GM18951 (cell line): ENCODE measurements around the gene PRPF6.
"Not testable (repeated sequence)": the region's sequence is repeated elsewhere in the genome, so short reads cannot be mapped to it uniquely, and the experiment has no call there.

Experiments
- POLR2A ChIP-seq: IDR thresholded peaks from 4 replicates; pipeline ENCODE4 v1.6.1; 2011; ENCODE audit warnings: mild to moderate bottlenecking; ENCODE audit not compliant: insufficient read length, insufficient read depth; ENCODE audit errors: extremely low read depth
- in situ Hi-C: fragments of 300-500 bp; cut with MboI; formaldehyde crosslinking; loops from one replicate; pipeline ENCODE4 v1.12.0; 2022; ENCODE audit warnings: low sequenced_read_pairs, mixed read lengths, inconsistent platforms; ENCODE audit not compliant: unreplicated experiment

Gene PRPF6

GRCh38 chr20:63951398-63952209 is 29.3 kb upstream of the PRPF6 start:
- TF ChIP-seq POLR2A, result no peak
- in situ Hi-C loops, result no loop called here

- no peak for TF ChIP-seq POLR2A
- in situ Hi-C loops, result no loop called here
These were observed 28.8 kb upstream of the PRPF6 start for GRCh38 chr20:63952210-63952535.

GRCh38 chr20:63952769-63953168 is 28.2 kb upstream of the PRPF6 start:
- TF ChIP-seq POLR2A, result no peak
- in situ Hi-C loops, result no loop called here

GRCh38 chr20:63953764-63954429 is 27.0 kb upstream of the PRPF6 start:
- in situ Hi-C loops, result no loop called here
- no peak for TF ChIP-seq POLR2A

GRCh38 chr20:63955281-63955826 is 25.6 kb upstream of the PRPF6 start:
- in situ Hi-C loops, result no loop called here
- TF ChIP-seq POLR2A, result no peak

GRCh38 chr20:63955827-63956663 is 24.9 kb upstream of the PRPF6 start, which contains the start of gene UCKL1:
UCKL1 (minus strand) TSS chr20:63956416; CDS start chr20:63956372, 44 bp downstream.
- in situ Hi-C loops, result no loop called here
- peak; percentile 86 for TF ChIP-seq POLR2A

- TF ChIP-seq POLR2A, result no peak
- in situ Hi-C loops, result no loop called here
These were observed 24.3 kb upstream of the PRPF6 start for GRCh38 chr20:63956664-63957003.

- in situ Hi-C loops, result no loop called here
These were observed 23.8 kb upstream of the PRPF6 start for GRCh38 chr20:63957004-63957689.

GRCh38 chr20:63957690-63958441 is 23.1 kb upstream of the PRPF6 start:
- in situ Hi-C loops, result no loop called here
- TF ChIP-seq POLR2A, result no peak

More at GRCh38 chr20:63957004-63957689, 23.8 kb upstream of the PRPF6 start:
- peak; percentile 44 for TF ChIP-seq POLR2A

GRCh38 chr20:63958471-63958870 is 22.5 kb upstream of the PRPF6 start:
- TF ChIP-seq POLR2A, result no peak
- in situ Hi-C loops, result no loop called here

GRCh38 chr20:63958964-63959698 is 21.8 kb upstream of the PRPF6 start:
- in situ Hi-C loops, result no loop called here
- TF ChIP-seq POLR2A, result no peak

GRCh38 chr20:63959699-63960075 is 21.2 kb upstream of the PRPF6 start:
- TF ChIP-seq POLR2A, result no peak
- in situ Hi-C loops, result no loop called here

GRCh38 chr20:63960654-63961621 is 20.0 kb upstream of the PRPF6 start:
- in situ Hi-C loops, result not testable (repeated sequence)
